SK-N-SH (cell line): ENCODE measurements around the gene FABP6.

Experiments used
- CTCF ChIP-seq: fragments of 200-600 bp; sonication (generic); IDR thresholded peaks from 2 replicates; pipeline ENCODE4 v1.6.1; 2017; ENCODE audit warnings: antibody characterized with exemption, mild to moderate bottlenecking, moderate library complexity
- FOXJ3 ChIP-seq: sonication (generic); formaldehyde crosslinking; IDR thresholded peaks from 2 replicates; pipeline ENCODE4 v1.5.1; 2020; ENCODE audit warnings: mild to moderate bottlenecking, missing genetic modification reagents
- GATA2 ChIP-seq: sonication (generic); formaldehyde crosslinking; IDR thresholded peaks from 2 replicates; pipeline ENCODE4 v1.5.0; 2020; ENCODE audit warnings: mild to moderate bottlenecking, missing genetic modification reagents
- NRF1 ChIP-seq: IDR thresholded peaks from 2 replicates; pipeline ENCODE4 v1.6.1; 2012; ENCODE audit warnings: low read depth, mild to moderate bottlenecking, low read length

GRCh38 chr5:160285316-160285715 lies 56.0 kb downstream of the FABP6 start:
- TF ChIP-seq GATA2, result no peak
- TF ChIP-seq CTCF, result no peak
- no peak for TF ChIP-seq NRF1
- no peak for TF ChIP-seq FOXJ3 (CRISPR knock-in tag)
